Liver (tissue), 9 donors: ENCODE measurements around the gene SERINC5. TPM values are rescaled to one million over a fixed set of nuclear protein-coding genes. Genes with fewer than 3 reads are reported as not detected.

Experiments
- DNase-seq: peaks from one replicate; pipeline ENCODE4 v3.0.0-alpha.2; 2017; ENCODE audit warnings: low spot score
- H3K27ac ChIP-seq, 2 donors: one replicate each; pipeline ENCODE4 v1.7.0; 2013; ENCODE audit warnings: inconsistent platforms in 2 of 2, low read length in 2 of 2, control low read depth in 1 of 2, low read depth in 1 of 2, mild to moderate bottlenecking in 1 of 2
- H3K27me3 ChIP-seq, 4 donors: one replicate each; pipeline versions ENCODE4 v1.6.1 to v1.7.0; 2013; ENCODE audit warnings: low read length in 3 of 4, inconsistent platforms in 1 of 4, mild to moderate bottlenecking in 1 of 4, moderate library complexity in 1 of 4; ENCODE audit not compliant: control insufficient read depth in 4 of 4, insufficient read depth in 4 of 4
- H3K36me3 ChIP-seq, 4 donors: one replicate each; pipeline versions ENCODE4 v1.6.1 to v1.7.0; 2013; ENCODE audit warnings: low read length in 3 of 4, mild to moderate bottlenecking in 3 of 4, low read depth in 1 of 4, moderate library complexity in 1 of 4; ENCODE audit not compliant: control insufficient read depth in 4 of 4, insufficient read depth in 3 of 4
- H3K4me1 ChIP-seq, 4 donors: one replicate each; pipeline versions ENCODE4 v1.6.1 to v1.7.0; 2013; ENCODE audit warnings: low read length in 3 of 4, mild to moderate bottlenecking in 3 of 4, moderate library complexity in 1 of 4; ENCODE audit not compliant: control insufficient read depth in 4 of 4, insufficient read depth in 4 of 4
- H3K4me3 ChIP-seq, 3 donors: one replicate each; pipeline versions ENCODE4 v1.6.1 to v1.7.0; 2013; ENCODE audit warnings: low read length in 3 of 3, control low read depth in 1 of 3, low read depth in 1 of 3, mild to moderate bottlenecking in 1 of 3
- H3K9ac ChIP-seq, 2 donors: one replicate each; pipeline ENCODE4 v1.7.0; 2013; ENCODE audit warnings: low read length in 2 of 2, mild to moderate bottlenecking in 2 of 2, moderate library complexity in 2 of 2, control low read depth in 1 of 2, low read depth in 1 of 2
- H3K9me3 ChIP-seq, 4 donors: one replicate each; pipeline versions ENCODE4 v1.6.1 to v1.7.0; 2013; ENCODE audit warnings: low read length in 3 of 4; ENCODE audit not compliant: control insufficient read depth in 4 of 4
- CTCF ChIP-seq: fragments of 150-350 bp; IDR thresholded peaks from 2 replicates; pipeline ENCODE4 v1.5.1; 2017; ENCODE audit warnings: improper control_type of control experiment, low read depth, low read length; ENCODE audit not compliant: missing input control
- EGR1 ChIP-seq, 2 donors: IDR thresholded peaks; 2 replicates each; pipeline ENCODE4 v1.6.1; 2016 to 2018; ENCODE audit warnings: antibody characterized with exemption in 2 of 2, low read depth in 2 of 2
- FOXA1 ChIP-seq: IDR thresholded peaks from 2 replicates; pipeline ENCODE4 v1.6.1; 2016; ENCODE audit warnings: antibody characterized with exemption
- FOXA2 ChIP-seq: IDR thresholded peaks from 2 replicates; pipeline ENCODE4 v1.6.1; 2016; ENCODE audit warnings: antibody characterized with exemption
- GABPA ChIP-seq, 2 donors: IDR thresholded peaks in 1 of 2; conservative IDR thresholded peaks in 1 of 2; 2 replicates each; pipeline ENCODE4 v1.6.1; 2016; ENCODE audit warnings: antibody characterized with exemption in 2 of 2, mild to moderate bottlenecking in 1 of 2, moderate library complexity in 1 of 2
- JUND ChIP-seq, 2 donors: IDR thresholded peaks; 2 replicates each; pipeline ENCODE4 v1.6.1; 2016; ENCODE audit warnings: antibody characterized with exemption in 2 of 2
- NR2F2 ChIP-seq: IDR thresholded peaks from 2 replicates; pipeline ENCODE4 v1.6.1; 2016; ENCODE audit warnings: antibody characterized with exemption
- REST ChIP-seq: IDR thresholded peaks from 2 replicates; pipeline ENCODE4 v1.6.1; 2016; ENCODE audit warnings: antibody characterized with exemption, mild to moderate bottlenecking
- RXRA ChIP-seq, 2 donors: IDR thresholded peaks; 2 replicates each; pipeline ENCODE4 v1.6.1; 2017 to 2018; ENCODE audit warnings: antibody characterized with exemption in 2 of 2, mild to moderate bottlenecking in 1 of 2
- SP1 ChIP-seq: IDR thresholded peaks from 2 replicates; pipeline ENCODE4 v1.6.1; 2018; ENCODE audit warnings: antibody characterized with exemption, mild to moderate bottlenecking
- TAF1 ChIP-seq: conservative IDR thresholded peaks from 2 replicates; pipeline ENCODE4 v1.6.1; 2016; ENCODE audit warnings: antibody characterized with exemption, mild to moderate bottlenecking
- YY1 ChIP-seq: IDR thresholded peaks from 2 replicates; pipeline ENCODE4 v1.6.1; 2016; ENCODE audit warnings: antibody characterized with exemption, mild to moderate bottlenecking
- ZBTB33 ChIP-seq: IDR thresholded peaks from 2 replicates; pipeline ENCODE4 v1.6.1; 2016; ENCODE audit warnings: antibody characterized with exemption
- WGBS: extraction: QIAGEN DNeasy Blood & Tissue Kit; methylation state at CpG from one replicate; pipeline ENCODE4 v1.1.7; 2013; 5-methylcytosine and 5-hydroxymethylcytosine counted together
- polyA plus RNA-seq, 2 donors: library from polyadenylated mRNA; stranded (reverse) in 1 of 2; unstranded in 1 of 2; fragments of 200-250 nt in 1 of 2; fragments of >200 nt in 1 of 2; fragmentation: Nextera tagmentation in 1 of 2; extraction: Ambion mirVana in 1 of 2; gene quantifications; one replicate each; pipeline versions ENCODE4 v1.2.1 to v1.2.3, GENCODE V29; 2013 to 2015
- total RNA-seq, 2 donors: library from RNA; depleted of rRNA; stranded (reverse); fragments of >200 nt; gene quantifications; one replicate each; pipeline ENCODE4 v1.2.3, GENCODE V29; 2014
- TF ChIP-seq, protein P1 (sequence below): IDR thresholded peaks from 2 replicates; pipeline ENCODE4 v1.6.1; 2016; ENCODE audit warnings: antibody characterized with exemption
- TF ChIP-seq, protein P2 (sequence below): IDR thresholded peaks from 2 replicates; pipeline ENCODE4 v1.6.1; 2016; ENCODE audit warnings: antibody characterized with exemption
- donor health status: healthy.
- donor health status: healthy.
- donor health status: healthy.
- donor health status: healthy.
- donor health status: healthy.

Gene SERINC5
- total and polyA plus RNA-seq, 4 donors = 22.2 to 82.3 (median 32.0) TPM

DNA sequence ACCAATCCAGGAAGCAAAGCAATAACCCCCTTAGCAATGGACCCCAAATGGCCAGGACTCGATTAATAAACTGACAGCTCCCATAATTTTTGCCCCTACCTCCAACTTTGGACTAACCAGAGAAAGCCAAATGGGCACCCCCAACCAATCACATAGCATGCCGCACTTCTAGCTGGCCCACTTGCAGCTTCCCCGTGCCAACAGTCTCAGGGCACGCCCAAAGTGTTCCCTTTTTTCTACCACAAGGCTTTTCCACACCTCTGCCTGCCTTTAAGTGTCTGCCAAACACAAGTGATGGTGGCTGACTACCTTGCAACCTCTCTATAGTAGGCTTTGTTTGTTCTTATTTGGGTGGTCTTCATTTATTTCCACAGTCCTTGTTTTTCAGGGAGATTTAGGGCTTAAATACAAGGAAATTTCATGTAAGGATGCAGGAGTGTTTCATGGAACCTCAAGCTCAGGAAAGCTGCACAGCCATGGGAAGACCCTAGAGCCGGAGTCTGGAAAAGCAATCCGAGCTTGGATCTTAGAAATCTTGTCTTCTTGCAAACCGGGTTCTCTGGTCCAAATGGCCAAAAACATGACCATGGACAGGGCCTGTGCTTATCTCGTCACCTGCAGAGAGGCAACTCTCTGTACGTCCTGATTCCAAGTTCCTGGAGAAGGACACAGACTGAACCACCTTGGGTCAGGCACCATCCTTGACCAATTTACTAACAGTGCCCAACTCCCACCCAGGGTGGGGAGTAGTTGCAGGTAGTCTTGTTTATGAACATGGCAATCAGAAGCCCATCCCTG lies 131.5 kb downstream of the SERINC5 start:
- peaks cover 0 to 6% (median 3%) of the 10 kb centered on the region in 4 donors for H3K36me3 ChIP-seq
- H3K9ac ChIP-seq = no peak overlapping the region
- no peak overlapping the region for H3K27ac ChIP-seq
- no peak overlapping the region for H3K4me3 ChIP-seq
- H3K4me1 ChIP-seq = no peaks in the 10 kb centered on the region
- no peaks in the 10 kb centered on the region for H3K27me3 ChIP-seq
- TF ChIP-seq YY1 (no peak), CTCF (no peak), JUND (IDR thresholded peaks at IDR 0.05) (no peak), FOXA2 (no peak), GABPA (IDR thresholded peaks at IDR 0.05 in 1 of 2, conservative IDR thresholded peaks at IDR 0.05 in 1 of 2) (no peak), EGR1 (IDR thresholded peaks at IDR 0.05; ENCODE audit: low read depth in 2 of 2) (no peak), TAF1 (no peak), ZBTB33 (no peak), FOXA1 (no peak), REST (no peak), NR2F2 (no peak), RXRA (IDR thresholded peaks at IDR 0.05) (no peak), SP1 (no peak)
- TF ChIP-seq, protein P1, sequence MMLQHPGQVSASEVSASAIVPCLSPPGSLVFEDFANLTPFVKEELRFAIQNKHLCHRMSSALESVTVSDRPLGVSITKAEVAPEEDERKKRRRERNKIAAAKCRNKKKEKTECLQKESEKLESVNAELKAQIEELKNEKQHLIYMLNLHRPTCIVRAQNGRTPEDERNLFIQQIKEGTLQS = no peak
- TF ChIP-seq, protein P2, sequence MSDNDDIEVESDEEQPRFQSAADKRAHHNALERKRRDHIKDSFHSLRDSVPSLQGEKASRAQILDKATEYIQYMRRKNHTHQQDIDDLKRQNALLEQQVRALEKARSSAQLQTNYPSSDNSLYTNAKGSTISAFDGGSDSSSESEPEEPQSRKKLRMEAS = no peak
- 88% methylated on average over 9 of the region's 9 CpGs for WGBS
- no peaks in the 10 kb centered on the region for H3K9me3 ChIP-seq
- DNase-seq = no peak
